NCI-H345 (cell line): ENCODE measurements around the gene EBNA1BP2.

ENCODE experiments used
- DNase-seq: peaks from one replicate; lab custom pipeline; 2025; lab: John Stamatoyannopoulos, UW

Gene EBNA1BP2

DNA sequence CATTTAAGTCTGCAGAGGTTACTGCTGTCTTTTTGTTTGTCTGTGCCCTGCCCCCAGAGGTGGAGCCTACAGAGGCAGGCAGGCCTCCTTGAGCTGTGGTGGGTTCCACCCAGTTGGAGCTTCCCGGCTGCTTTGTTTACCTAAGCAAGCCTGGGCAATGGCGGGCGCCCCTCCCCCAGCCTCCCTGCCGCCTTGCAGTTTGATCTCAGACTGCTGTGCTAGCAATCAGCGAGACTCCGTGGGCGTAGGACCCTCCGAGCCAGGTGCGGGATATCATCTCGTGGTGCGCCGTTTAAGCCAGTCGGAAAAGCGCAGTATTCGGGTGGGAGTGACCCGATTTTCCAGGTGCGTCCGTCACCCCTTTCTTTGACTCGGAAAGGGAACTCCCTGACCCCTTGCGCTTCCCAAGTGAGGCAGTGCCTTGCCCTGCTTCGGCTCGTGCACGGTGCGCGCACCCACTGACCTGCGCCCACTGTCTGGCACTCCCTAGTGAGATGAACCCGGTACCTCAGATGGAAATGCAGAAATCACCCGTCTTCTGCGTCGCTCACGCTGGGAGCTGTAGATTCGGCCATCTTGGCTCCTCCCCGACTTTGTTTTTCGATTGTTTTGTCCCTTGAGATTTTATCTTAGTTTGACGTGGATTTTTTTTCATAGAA is 52.0 kb downstream of the EBNA1BP2 start:
- peak; percentile 62 for DNase-seq
